ENCODE results near the gene COL20A1. TPM values are rescaled to one million over a fixed set of nuclear protein-coding genes. Genes with fewer than 3 reads are reported as not detected.
A peak's percentile ranks its signal among the peaks of the same experiment; 100 is the strongest.

COL20A1 gene
- total RNA-seq, 1 experiment from 2014 or later: 2.3 TPM

DNA sequence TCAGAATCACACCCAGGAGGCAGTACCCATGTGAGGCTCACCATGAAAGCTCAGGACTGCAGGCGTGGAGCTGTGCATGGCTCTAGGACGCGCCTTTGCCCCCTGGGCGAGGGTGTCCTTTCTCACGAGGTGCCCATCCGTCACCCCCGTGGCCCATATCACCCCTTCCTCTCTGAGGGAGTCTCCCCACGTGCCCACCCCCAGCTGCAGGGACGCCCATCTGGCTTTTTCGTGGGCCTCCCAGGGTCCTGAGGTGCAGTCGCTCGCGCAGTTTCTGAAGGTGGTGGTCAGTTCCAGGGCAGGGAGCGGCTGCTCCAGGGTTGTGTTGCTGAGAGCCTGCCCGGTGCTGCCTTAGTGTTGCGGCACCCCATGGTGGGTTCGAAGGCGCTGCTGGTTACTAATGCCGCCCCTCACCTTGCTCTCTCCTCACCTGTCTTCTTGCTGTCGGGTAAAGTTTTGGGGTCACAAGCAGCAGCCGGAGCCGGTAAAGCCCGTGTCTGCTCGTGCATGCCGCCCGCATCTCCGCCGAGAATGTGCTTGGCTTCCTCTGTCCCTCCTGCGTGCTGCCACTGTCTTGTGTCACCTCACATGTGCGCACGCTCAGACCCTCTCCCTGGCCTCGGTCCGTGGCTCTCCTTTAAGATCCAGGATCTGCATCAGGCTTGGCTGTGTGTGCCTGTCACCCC lies 9.4 kb upstream of the COL20A1 start:
- no peak overlapping the region for H3K56ac ChIP-seq (ENCODE audit: insufficient read length, low read depth, low read length)
- no peak overlapping the region for H3K4me3 Mint-ChIP-seq
- no peak overlapping the region for H3K9ac ChIP-seq (ENCODE audit: extremely low read depth, insufficient read length, low read length)

More for the DNA sequence above, 9.4 kb upstream of the COL20A1 start:
- H2BK12ac ChIP-seq (ENCODE audit: insufficient read length, low read depth, low read length): no peak overlapping the region
- TF ChIP-seq, protein P1, sequence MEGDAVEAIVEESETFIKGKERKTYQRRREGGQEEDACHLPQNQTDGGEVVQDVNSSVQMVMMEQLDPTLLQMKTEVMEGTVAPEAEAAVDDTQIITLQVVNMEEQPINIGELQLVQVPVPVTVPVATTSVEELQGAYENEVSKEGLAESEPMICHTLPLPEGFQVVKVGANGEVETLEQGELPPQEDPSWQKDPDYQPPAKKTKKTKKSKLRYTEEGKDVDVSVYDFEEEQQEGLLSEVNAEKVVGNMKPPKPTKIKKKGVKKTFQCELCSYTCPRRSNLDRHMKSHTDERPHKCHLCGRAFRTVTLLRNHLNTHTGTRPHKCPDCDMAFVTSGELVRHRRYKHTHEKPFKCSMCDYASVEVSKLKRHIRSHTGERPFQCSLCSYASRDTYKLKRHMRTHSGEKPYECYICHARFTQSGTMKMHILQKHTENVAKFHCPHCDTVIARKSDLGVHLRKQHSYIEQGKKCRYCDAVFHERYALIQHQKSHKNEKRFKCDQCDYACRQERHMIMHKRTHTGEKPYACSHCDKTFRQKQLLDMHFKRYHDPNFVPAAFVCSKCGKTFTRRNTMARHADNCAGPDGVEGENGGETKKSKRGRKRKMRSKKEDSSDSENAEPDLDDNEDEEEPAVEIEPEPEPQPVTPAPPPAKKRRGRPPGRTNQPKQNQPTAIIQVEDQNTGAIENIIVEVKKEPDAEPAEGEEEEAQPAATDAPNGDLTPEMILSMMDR (conservative IDR thresholded peaks at IDR 0.05): no peak
- peaks cover 15 to 68% (median 54%) of the 10 kb centered on the region in 3 experiments; a peak in 6 of 7 replicates for H3K36me3 Mint-ChIP-seq (ENCODE audit: insufficient read depth in 1 of 3, low read depth in 3 of 3)
- no peaks in the 10 kb centered on the region for H3K79me2 ChIP-seq (ENCODE audit: insufficient read depth, low read length)
- H3K4me2 ChIP-seq (ENCODE audit: insufficient read depth, insufficient read length, low read length): no peak overlapping the region
- H2BK20ac ChIP-seq (ENCODE audit: low read depth, low read length, poor library complexity, severe bottlenecking): no peak overlapping the region
- H2AK5ac ChIP-seq (ENCODE audit: insufficient read length, low read length): no peak overlapping the region
- H3K23me2 ChIP-seq (ENCODE audit: insufficient read length, low read depth, low read length, poor library complexity, severe bottlenecking): peaks cover 3% of the 10 kb centered on the region
- H3K27me3 ChIP-seq (ENCODE audit: insufficient read depth, low read length): no peaks in the 10 kb centered on the region
- H4K8ac ChIP-seq (replicated peaks; ENCODE audit: insufficient read length, low read depth, low read length): no peak overlapping the region
- WGBS (ENCODE audit: extremely low coverage, insufficient read length, low lambda C conversion rate): no CpG with 5 or more reads among the region's 33 CpGs
- no peak overlapping the region for H3T11ph ChIP-seq (ENCODE audit: low read length)
- no peak overlapping the region; the same call in 1 of the 2 replicates for H3K14ac ChIP-seq (ENCODE audit: insufficient read depth, low read length)
- no peaks in the 10 kb centered on the region for H3K79me1 ChIP-seq (ENCODE audit: insufficient read depth, low read depth, low read length, poor library complexity, severe bottlenecking)
- no peaks in the 10 kb centered on the region for H3K9me3 ChIP-seq (ENCODE audit: control insufficient read depth, low read depth, low read length)
- H3K23ac ChIP-seq (ENCODE audit: insufficient read length, low read depth, low read length): no peak overlapping the region
- H2BK120ac ChIP-seq (ENCODE audit: low read depth, low read length, poor library complexity, severe bottlenecking): no peak overlapping the region
- H4K5ac ChIP-seq (ENCODE audit: insufficient read length, low read depth, low read length): no peak overlapping the region
- no peak overlapping the region for H3K4ac ChIP-seq (ENCODE audit: low read depth, low read length)
- H3K27ac Mint-ChIP-seq: peak overlapping the region in 1 of 3 experiments; percentile 10; a peak in 3 of 7 replicates
- no peak overlapping the region for H2BK15ac ChIP-seq (ENCODE audit: low read depth, low read length)
- H4K91ac ChIP-seq (ENCODE audit: insufficient read length, low read depth, low read length): no peak overlapping the region
- H3K4me1 ChIP-seq (ENCODE audit: insufficient read depth, low read length): no peaks in the 10 kb centered on the region
- no peak overlapping the region for H2AFZ ChIP-seq (ENCODE audit: low read length)
- no peaks in the 10 kb centered on the region for H3K27me3 Mint-ChIP-seq (ENCODE audit: low read depth)
- no peak overlapping the region for H2BK5ac ChIP-seq (ENCODE audit: insufficient read length, low read length)
- no peak for DNase-seq
- H4K20me1 ChIP-seq (ENCODE audit: control insufficient read depth, insufficient read depth, insufficient read length): no peaks in the 10 kb centered on the region
- no peaks in the 10 kb centered on the region for H3K9me3 Mint-ChIP-seq
- H3K4me1 Mint-ChIP-seq: no peaks in the 10 kb centered on the region
- H3K27ac ChIP-seq (ENCODE audit: insufficient read length, low read depth, low read length): no peak overlapping the region
- H3K18ac ChIP-seq (ENCODE audit: insufficient read length, low read depth, low read length): no peak overlapping the region

All from H9 (cell line).